Measurements from ENCODE around the gene TOR1AIP2. TPM values are rescaled to one million over a fixed set of nuclear protein-coding genes. Genes with fewer than 3 reads are reported as not detected.

Gene TOR1AIP2
- total and polyA plus RNA-seq, 7 donors, result 4.2 to 47.9 (median 43.2) TPM

DNA sequence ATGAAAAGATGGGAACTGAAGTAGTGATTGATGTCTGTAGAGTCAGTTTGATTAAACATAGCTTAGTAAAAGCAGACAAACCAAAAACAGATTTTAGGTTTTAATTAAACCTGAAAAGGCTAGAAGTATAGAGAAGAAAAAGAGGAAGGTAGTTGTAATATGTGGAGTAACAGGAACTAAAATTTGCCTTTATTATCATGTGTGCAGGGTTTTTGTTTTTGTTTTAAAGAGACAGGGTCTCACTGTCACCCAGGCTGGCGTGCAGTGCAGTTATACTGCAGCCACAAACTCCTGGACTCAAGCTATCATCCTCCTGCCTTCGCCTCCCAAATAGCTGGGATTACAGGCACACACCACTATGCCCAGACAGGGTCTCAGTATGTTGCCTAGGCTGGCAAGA, 10.5 kb upstream of the TOR1AIP2 start:
- intact Hi-C loops (cut with DNase I), result no loop called here
- Histone ChIP-seq H3K9me3 (no peaks in the 10 kb centered on the region), H3K4me3 (peak overlapping the region in 1 of 4 donors; percentile 1), H3K36me3 (peaks cover 10 to 74% (median 35%) of the 10 kb centered on the region in 4 donors), H3K27me3 (no peaks in the 10 kb centered on the region), H3K27ac (no peak overlapping the region), H3K4me1 (peaks cover 0 to 61% (median 50%) of the 10 kb centered on the region in 4 donors)
- no peak for DNase-seq
- 64 to 81% methylated on average over 2 of the region's 2 CpGs for WGBS, 2 donors
- TF ChIP-seq, protein P1, sequence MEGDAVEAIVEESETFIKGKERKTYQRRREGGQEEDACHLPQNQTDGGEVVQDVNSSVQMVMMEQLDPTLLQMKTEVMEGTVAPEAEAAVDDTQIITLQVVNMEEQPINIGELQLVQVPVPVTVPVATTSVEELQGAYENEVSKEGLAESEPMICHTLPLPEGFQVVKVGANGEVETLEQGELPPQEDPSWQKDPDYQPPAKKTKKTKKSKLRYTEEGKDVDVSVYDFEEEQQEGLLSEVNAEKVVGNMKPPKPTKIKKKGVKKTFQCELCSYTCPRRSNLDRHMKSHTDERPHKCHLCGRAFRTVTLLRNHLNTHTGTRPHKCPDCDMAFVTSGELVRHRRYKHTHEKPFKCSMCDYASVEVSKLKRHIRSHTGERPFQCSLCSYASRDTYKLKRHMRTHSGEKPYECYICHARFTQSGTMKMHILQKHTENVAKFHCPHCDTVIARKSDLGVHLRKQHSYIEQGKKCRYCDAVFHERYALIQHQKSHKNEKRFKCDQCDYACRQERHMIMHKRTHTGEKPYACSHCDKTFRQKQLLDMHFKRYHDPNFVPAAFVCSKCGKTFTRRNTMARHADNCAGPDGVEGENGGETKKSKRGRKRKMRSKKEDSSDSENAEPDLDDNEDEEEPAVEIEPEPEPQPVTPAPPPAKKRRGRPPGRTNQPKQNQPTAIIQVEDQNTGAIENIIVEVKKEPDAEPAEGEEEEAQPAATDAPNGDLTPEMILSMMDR (IDR thresholded peaks at IDR 0.05), result no peak
- TF ChIP-seq EP300 (IDR thresholded peaks at IDR 0.05) (no peak), POLR2A (IDR thresholded peaks at IDR 0.05) (no peak), POLR2AphosphoS5 (IDR thresholded peaks at IDR 0.05) (no peak)

DNA sequence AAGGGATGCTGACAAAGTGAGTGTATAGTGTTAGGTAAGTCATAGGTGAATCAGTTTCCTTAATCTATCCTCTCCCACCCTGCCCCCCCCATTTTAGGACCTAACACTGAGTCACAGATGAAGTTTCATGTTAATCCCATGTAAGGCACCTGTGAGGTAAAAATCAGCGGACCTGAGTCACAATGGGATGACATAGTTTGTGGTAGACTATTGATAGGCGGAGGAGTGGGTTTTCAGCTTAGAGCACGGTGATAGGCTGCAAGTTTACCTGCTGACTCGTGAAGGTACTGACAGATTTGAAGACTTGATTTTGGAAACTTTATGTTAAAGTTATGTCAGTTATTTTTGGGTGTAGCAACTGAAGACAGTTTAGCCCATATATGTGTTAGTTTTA, 6.1 kb upstream of the TOR1AIP2 start:
- H3K4me1 ChIP-seq, result peaks cover 0 to 66% (median 58%) of the 10 kb centered on the region in 4 donors
- peak overlapping the region; percentile 95 to 99 (median 98) for H3K27ac ChIP-seq
- H3K36me3 ChIP-seq, result peaks cover 0 to 32% (median 11%) of the 10 kb centered on the region in 4 donors
- H3K4me3 ChIP-seq, result peak overlapping the region; percentile 61 to 91 (median 86)
- WGBS, 2 donors, result 14 to 28% methylated on average over 4 of the region's 4 CpGs
- intact Hi-C loops (cut with DNase I), result loop anchor here (2.0 kb wide), 1 partner anchor 271 kb away; the partner anchor contains the start of gene QSOX1
- DNase-seq, result no peak
- no peaks in the 10 kb centered on the region for H3K27me3 ChIP-seq
- TF ChIP-seq EP300 (IDR thresholded peaks at IDR 0.05) (no peak), POLR2AphosphoS5 (IDR thresholded peaks at IDR 0.05) (no peak), POLR2A (IDR thresholded peaks at IDR 0.05) (no peak)
- TF ChIP-seq, protein P1 (IDR thresholded peaks at IDR 0.05), result no peak
- no peaks in the 10 kb centered on the region for H3K9me3 ChIP-seq

DNA sequence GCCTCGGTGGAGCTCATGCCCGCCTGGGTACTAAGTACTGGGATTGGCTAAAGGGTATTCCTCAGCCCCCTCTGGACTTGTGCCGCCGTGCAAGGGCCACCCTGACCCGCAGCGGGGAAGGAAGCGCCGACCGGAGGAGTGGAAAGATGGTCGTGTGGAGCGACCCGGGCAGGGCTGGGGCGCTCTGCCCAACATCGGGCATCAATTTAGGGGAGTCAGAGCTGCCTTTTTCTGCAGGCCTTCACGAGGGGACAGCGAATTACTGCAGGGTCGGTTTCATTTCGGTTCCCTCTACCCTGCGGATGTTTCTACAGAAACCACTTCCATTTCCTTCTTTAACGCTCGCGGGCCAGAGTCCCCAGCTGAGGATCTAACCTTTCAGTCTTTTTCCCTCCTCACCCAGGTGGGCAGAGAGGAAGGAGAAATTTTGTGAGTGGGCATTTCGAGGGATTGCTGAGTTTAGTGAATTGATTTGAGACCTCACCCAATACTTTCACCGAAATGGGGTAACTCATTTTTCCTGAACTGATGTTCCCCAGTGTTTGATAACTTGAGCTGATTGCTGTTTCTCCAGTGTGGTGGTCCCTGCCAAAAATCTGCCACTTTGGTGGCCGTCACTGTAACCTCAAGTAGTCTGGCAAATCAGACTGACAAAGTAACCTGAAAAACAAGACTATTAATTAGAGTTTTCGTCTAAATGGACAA, 5.6 kb upstream of the TOR1AIP2 start:
- no peak for DNase-seq
- peak overlapping the region; percentile 61 to 91 (median 86) for H3K4me3 ChIP-seq
- peak overlapping the region; percentile 95 to 99 (median 98) for H3K27ac ChIP-seq
- intact Hi-C loops (cut with DNase I), result loop anchor here (2.0 kb wide), 1 partner anchor 272 kb away; the partner anchor contains the start of gene QSOX1
- H3K27me3 ChIP-seq, result no peaks in the 10 kb centered on the region
- no peaks in the 10 kb centered on the region for H3K9me3 ChIP-seq
- H3K4me1 ChIP-seq, result peaks cover 0 to 60% (median 55%) of the 10 kb centered on the region in 4 donors
- TF ChIP-seq EP300 (IDR thresholded peaks at IDR 0.05), result no peak
- H3K36me3 ChIP-seq, result peaks cover 0 to 32% (median 11%) of the 10 kb centered on the region in 4 donors
- 0 to 1% methylated on average over 26 of the region's 26 CpGs for WGBS, 2 donors

DNA sequence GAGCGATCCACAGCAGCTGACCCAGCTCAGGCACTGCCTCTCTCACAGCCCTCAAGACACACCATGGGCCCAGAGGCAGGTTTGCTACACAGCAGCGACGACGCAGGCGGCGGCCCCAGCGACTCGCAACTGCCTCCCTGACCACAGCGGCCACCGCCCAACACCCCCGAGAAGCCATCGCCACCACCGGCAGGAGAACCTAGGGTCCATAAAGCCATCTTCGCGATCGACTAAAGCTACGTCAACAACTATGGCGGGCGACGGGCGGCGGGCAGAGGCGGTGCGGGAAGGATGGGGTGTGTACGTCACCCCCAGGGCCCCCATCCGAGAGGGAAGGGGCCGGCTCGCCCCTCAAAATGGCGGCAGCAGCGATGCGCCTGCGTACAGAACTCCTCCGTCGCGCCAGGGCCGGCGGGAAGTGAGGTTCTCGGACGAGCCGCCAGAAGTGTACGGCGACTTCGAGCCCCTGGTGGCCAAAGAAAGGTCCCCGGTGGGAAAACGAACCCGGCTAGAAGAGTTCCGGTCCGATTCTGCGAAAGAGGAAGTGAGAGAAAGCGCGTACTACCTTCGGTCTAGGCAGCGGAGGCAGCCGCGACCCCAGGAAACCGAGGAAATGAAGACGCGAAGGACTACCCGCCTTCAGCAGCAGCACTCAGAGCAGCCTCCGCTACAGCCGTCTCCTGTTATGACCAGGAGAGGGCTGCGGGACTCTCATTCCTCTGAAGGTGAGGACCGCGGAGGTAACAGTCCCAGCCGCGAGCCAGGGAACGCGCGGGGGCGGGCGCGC, 4.8 kb upstream of the TOR1AIP2 start, which contains the start of gene TOR1AIP1:
TOR1AIP1 (plus strand) TSS at position 33 of the 787 bp plus-strand sequence; CDS start at position 251, 218 bp downstream.
- intact Hi-C loops (cut with DNase I), result loop anchor here (1.0 to 2.0 kb wide), 2 partner anchors 72 to 272 kb away; partner anchors contain the start of genes CEP350 and QSOX1
- no peaks in the 10 kb centered on the region for H3K27me3 ChIP-seq
- peak; percentile 99 for DNase-seq
- H3K4me3 ChIP-seq, result peak within 1 kb of the TSS; percentile 61 to 91 (median 86)
- TF ChIP-seq POLR2AphosphoS5 (IDR thresholded peaks at IDR 0.05) (peak; percentile 86 to 97 (median 93)), EP300 (IDR thresholded peaks at IDR 0.05) (peak in 1 of 4 donors; percentile 84), POLR2A (IDR thresholded peaks at IDR 0.05) (peak; percentile 86)
- TF ChIP-seq, protein P1 (IDR thresholded peaks at IDR 0.05), result peak; percentile 53 to 73 (median 63)
- no peaks in the 10 kb centered on the region for H3K9me3 ChIP-seq
- WGBS, 2 donors, result 0% methylated on average over 72 of the region's 72 CpGs
- peaks cover 0 to 57% (median 53%) of the 10 kb centered on the region in 4 donors for H3K4me1 ChIP-seq
- peaks cover 0 to 32% (median 9%) of the 10 kb centered on the region in 4 donors for H3K36me3 ChIP-seq
- H3K27ac ChIP-seq, result peak within 1 kb of the TSS; percentile 95 to 99 (median 98)
